Breast epithelium (tissue), 4 donors: ENCODE data around the gene MYL1. TPM values are rescaled to one million over a fixed set of nuclear protein-coding genes. Genes with fewer than 3 reads are reported as not detected.

Experiments
- DNase-seq, 2 donors: peaks; one replicate each; pipeline ENCODE4 v3.0.0-alpha.2; 2019; ENCODE audit warnings: low spot score in 2 of 2
- H3K27ac ChIP-seq, 2 donors: fragments of 200-600 bp; sonication (generic) in 1 of 2; one replicate each; pipeline ENCODE4 v1.5.1; 2016 to 2019; ENCODE audit warnings: mild to moderate bottlenecking in 1 of 2
- H3K27me3 ChIP-seq, 2 donors: fragments of 200-600 bp; sonication (generic) in 1 of 2; one replicate each; pipeline versions ENCODE4 v1.5.1 to v1.6.0; 2017 to 2019; ENCODE audit warnings: control low read depth in 1 of 2, mild to moderate bottlenecking in 1 of 2
- H3K36me3 ChIP-seq: fragments of 200-600 bp; one replicate; pipeline ENCODE4 v1.5.1; 2019
- H3K4me1 ChIP-seq, 2 donors: fragments of 200-600 bp; sonication (generic); one replicate each; pipeline ENCODE4 v1.5.1; 2016 to 2019; ENCODE audit warnings: control low read depth in 1 of 2
- H3K4me3 ChIP-seq, 3 donors: fragments of 200-600 bp; sonication (generic); 1 replicate in 2 of 3; 2 replicates in 1 of 3; pipeline ENCODE4 v1.5.1; 2016 to 2019; ENCODE audit warnings: mild to moderate bottlenecking in 3 of 3, moderate library complexity in 2 of 3
- H3K9me3 ChIP-seq, 2 donors: fragments of 200-600 bp; sonication (generic) in 1 of 2; one replicate each; pipeline ENCODE4 v1.5.1; 2016 to 2019; ENCODE audit warnings: control low read depth in 1 of 2
- CTCF ChIP-seq, 3 donors: fragments of 450-650 bp; IDR thresholded peaks; one replicate each; pipeline ENCODE4 v1.5.1; 2016 to 2017; ENCODE audit warnings: antibody characterized with exemption in 3 of 3, mild to moderate bottlenecking in 3 of 3, moderate library complexity in 3 of 3
- POLR2A ChIP-seq: fragments of 450-650 bp; IDR thresholded peaks from one replicate; pipeline ENCODE4 v1.6.1; 2016; ENCODE audit warnings: antibody characterized with exemption, mild to moderate bottlenecking, moderate library complexity
- POLR2AphosphoS5 ChIP-seq, 3 donors: sonication (generic); formaldehyde crosslinking; IDR thresholded peaks; one replicate each; pipeline ENCODE4 v1.6.1; 2017; ENCODE audit warnings: antibody characterized with exemption in 3 of 3
- intact Hi-C: fragments of 100-400 bp; cut with DNase I; formaldehyde crosslinking; loops from one replicate; pipeline ENCODE4 v1.15.1; 2023; ENCODE audit warnings: low total_unique reads
- total RNA-seq, 3 donors: library from RNA; depleted of rRNA; stranded (reverse); fragments of >200 nt; gene quantifications; one replicate each; pipeline ENCODE4 v1.1.0, GENCODE V29; 2016

The MYL1 gene
- total RNA-seq, result not detected

DNA sequence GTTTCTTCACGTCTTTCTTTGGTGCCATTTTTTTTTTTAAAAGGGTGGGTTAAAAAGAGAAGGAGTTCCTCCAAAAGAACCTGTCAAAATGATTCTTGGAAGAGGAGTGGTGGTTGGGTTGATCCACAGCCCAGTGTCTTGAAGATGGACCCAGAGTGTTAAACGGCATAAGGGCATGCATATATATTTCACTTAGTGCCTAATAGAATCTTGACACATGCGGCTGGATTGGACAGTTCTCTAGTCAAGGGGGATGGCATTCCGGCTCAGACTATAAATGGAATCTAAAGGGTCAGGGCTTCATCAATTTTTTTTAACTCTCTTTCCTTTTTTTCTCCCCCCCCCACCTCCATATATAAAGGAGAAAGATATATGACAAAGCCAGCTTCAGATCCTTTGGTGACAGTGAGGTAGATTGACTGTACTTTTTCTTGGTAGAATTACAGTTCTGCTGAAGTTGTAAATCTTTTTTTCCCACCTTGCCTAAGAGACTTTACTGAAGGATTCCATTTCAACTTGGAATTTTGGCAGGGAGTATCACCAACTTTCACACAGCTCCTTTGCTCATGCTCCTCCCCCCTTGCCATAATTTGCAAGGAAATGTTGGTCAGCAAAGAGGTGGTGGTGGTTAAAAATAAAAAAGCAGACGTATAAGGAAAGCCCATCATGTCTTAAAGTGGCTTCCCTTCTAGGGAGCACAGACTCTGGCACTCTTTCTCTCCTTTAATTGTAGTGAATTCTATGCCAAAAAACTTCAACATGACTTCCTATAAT, at the start of gene MYL1:
MYL1 (minus strand) TSS at position 160 of the 774 bp plus-strand sequence; CDS start at position 28, 132 bp downstream.
- no peaks in the 10 kb centered on the region for H3K9me3 ChIP-seq
- no peak within 1 kb of the TSS for H3K4me3 ChIP-seq
- H3K27ac ChIP-seq, result no peak within 1 kb of the TSS
- DNase-seq, result no peak
- H3K27me3 ChIP-seq, result no peaks in the 10 kb centered on the region
- no peaks in the 10 kb centered on the region for H3K36me3 ChIP-seq
- intact Hi-C loops, result no loop called here
- TF ChIP-seq POLR2AphosphoS5 (IDR thresholded peaks at IDR 0.05) (no peak), POLR2A (no peak), CTCF (IDR thresholded peaks at IDR 0.05) (no peak)
- no peaks in the 10 kb centered on the region for H3K4me1 ChIP-seq

GRCh38 chr2:210363876-210364275, 48.9 kb upstream of the MYL1 start:
- TF ChIP-seq POLR2A, result no peak
- no peak for TF ChIP-seq POLR2AphosphoS5 (IDR thresholded peaks at IDR 0.05)
- TF ChIP-seq CTCF (IDR thresholded peaks at IDR 0.05), result no peak
- no peak for DNase-seq
- Histone ChIP-seq H3K4me1 (no peaks in the 10 kb centered on the region), H3K27me3 (no peaks in the 10 kb centered on the region), H3K4me3 (no peak overlapping the region), H3K27ac (no peak overlapping the region), H3K9me3 (no peaks in the 10 kb centered on the region), H3K36me3 (no peaks in the 10 kb centered on the region)
- intact Hi-C loops, result no loop called here

GRCh38 chr2:210363261-210363660, 48.3 kb upstream of the MYL1 start:
- Histone ChIP-seq H3K4me3 (no peak overlapping the region), H3K27me3 (no peaks in the 10 kb centered on the region), H3K4me1 (no peaks in the 10 kb centered on the region), H3K36me3 (no peaks in the 10 kb centered on the region), H3K9me3 (no peaks in the 10 kb centered on the region), H3K27ac (no peak overlapping the region)
- DNase-seq, result no peak
- intact Hi-C loops, result no loop called here
- no peak for TF ChIP-seq CTCF (IDR thresholded peaks at IDR 0.05)
- TF ChIP-seq POLR2AphosphoS5 (IDR thresholded peaks at IDR 0.05), result no peak
- no peak for TF ChIP-seq POLR2A

DNA sequence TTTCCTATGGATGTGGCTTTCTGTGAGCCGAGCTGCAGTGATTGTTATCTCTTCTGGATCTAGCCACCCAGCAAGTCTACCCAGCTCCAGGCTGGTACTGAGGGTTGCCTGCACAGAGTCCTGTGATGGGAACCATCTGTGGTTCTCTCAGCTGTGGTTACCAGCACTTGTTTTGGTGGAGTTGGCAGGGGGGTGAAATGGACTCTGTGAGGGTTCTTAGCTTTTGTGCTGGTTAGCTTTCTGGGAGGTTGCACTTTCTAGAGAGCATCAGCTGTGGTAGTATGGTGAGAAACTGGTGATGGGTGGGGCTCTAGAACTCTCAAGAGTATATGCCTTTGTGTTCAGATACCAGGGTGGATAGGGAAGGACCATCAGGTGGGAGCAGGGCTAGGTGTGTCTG, 45.4 kb upstream of the MYL1 start:
- TF ChIP-seq CTCF (IDR thresholded peaks at IDR 0.05) (no peak), POLR2A (no peak), POLR2AphosphoS5 (IDR thresholded peaks at IDR 0.05) (no peak)
- intact Hi-C loops, result no loop called here
- no peaks in the 10 kb centered on the region for H3K9me3 ChIP-seq

DNA sequence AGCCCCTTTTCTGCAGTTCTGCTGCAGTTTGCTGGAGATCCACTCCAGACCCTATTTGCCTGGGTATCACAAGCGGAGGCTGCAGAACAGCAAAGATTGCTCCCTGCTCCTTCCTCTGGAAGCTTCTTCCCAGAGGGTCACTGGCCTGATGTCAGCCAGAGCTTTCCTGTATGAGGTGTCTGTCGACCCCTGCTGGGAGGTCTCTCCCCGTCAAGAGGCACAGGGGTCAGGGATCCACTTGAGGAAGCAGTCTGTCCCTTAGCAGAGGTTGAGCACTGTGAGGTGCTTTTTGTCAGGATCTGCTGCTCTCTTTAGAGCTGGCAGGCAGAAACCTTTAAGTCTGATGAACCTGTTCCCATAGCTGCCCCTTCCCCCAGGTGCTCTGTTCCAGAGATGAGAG, 42.0 kb upstream of the MYL1 start:
- no peaks in the 10 kb centered on the region for H3K4me1 ChIP-seq
- H3K4me3 ChIP-seq, result no peak overlapping the region
- no peak for TF ChIP-seq POLR2AphosphoS5 (IDR thresholded peaks at IDR 0.05)
- TF ChIP-seq CTCF (IDR thresholded peaks at IDR 0.05), result no peak
- no peak for TF ChIP-seq POLR2A
- no peak overlapping the region for H3K27ac ChIP-seq
- no peak for DNase-seq
- H3K27me3 ChIP-seq, result no peaks in the 10 kb centered on the region
- no peaks in the 10 kb centered on the region for H3K36me3 ChIP-seq
- H3K9me3 ChIP-seq, result no peaks in the 10 kb centered on the region
- intact Hi-C loops, result no loop called here

More for the DNA sequence above, 45.4 kb upstream of the MYL1 start:
- no peaks in the 10 kb centered on the region for H3K27me3 ChIP-seq
- H3K36me3 ChIP-seq, result no peaks in the 10 kb centered on the region
- H3K4me3 ChIP-seq, result no peak overlapping the region
- DNase-seq, result no peak
- H3K4me1 ChIP-seq, result no peaks in the 10 kb centered on the region
- H3K27ac ChIP-seq, result no peak overlapping the region
